ENCODE measurements around the gene MAPK14.
"Not testable (repeated sequence)": the region's sequence is repeated elsewhere in the genome, so short reads cannot be mapped to it uniquely, and the experiment has no call there.

The MAPK14 gene

DNA sequence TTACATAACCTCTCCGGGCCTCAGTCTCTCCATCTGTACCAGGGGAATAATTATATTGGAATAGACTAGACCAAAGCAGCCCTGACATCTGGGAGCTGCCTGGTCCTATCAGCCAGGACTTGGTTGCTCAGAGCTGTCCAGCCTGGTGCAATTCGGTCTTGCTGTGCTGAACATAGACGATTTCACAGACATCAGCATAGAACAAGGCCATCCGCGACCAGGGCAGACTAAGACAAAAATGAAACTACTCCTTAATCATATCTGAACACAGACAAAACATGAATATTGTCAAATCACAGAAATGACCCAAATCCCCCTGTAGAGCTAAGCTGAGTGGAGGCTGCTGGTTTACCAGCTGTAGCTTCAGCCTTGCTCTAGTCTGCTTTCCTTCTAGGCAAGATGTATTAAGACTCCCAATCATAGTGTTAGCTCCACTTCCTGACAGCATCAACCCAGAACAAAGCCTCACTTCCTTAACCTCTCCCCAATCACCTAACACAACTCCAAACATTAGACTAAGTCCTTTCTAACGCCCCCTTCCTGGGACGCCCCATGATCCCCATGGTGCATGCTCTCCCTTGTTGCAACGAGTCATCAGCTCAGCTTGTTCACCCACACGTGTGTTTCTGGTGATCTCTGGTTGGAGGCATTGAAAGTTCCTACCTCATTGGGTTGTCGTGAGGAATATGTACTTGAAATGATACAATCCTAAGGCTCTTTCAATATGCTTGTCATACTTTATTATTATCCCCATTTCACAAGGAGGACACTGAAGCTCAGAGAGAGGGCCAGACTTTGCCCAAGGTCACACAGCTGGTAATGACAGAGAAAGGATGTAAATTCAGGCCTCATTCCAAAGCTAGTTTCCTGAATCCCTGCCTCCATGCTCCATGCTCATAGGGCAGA lies 99.2 kb downstream of the MAPK14 start:
- Histone ChIP-seq H3K4me1 (peaks cover 0 to 28% (median 18%) of the 10 kb centered on the region in 4 donors), H3K36me3 (no peaks in the 10 kb centered on the region), H3K4me3 (no peak overlapping the region), H3K27ac (no peak overlapping the region), H3K9me3 (no peaks in the 10 kb centered on the region), H3K27me3 (peaks cover 0 to 62% of the 10 kb centered on the region in 2 donors)
- peak in 1 of 2 donors; percentile 7 for DNase-seq
- TF ChIP-seq, protein P1, sequence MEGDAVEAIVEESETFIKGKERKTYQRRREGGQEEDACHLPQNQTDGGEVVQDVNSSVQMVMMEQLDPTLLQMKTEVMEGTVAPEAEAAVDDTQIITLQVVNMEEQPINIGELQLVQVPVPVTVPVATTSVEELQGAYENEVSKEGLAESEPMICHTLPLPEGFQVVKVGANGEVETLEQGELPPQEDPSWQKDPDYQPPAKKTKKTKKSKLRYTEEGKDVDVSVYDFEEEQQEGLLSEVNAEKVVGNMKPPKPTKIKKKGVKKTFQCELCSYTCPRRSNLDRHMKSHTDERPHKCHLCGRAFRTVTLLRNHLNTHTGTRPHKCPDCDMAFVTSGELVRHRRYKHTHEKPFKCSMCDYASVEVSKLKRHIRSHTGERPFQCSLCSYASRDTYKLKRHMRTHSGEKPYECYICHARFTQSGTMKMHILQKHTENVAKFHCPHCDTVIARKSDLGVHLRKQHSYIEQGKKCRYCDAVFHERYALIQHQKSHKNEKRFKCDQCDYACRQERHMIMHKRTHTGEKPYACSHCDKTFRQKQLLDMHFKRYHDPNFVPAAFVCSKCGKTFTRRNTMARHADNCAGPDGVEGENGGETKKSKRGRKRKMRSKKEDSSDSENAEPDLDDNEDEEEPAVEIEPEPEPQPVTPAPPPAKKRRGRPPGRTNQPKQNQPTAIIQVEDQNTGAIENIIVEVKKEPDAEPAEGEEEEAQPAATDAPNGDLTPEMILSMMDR (IDR thresholded peaks at IDR 0.05) = no peak
- intact Hi-C loops (cut with DNase I; ENCODE audit: low total_unique reads) = no loop called here

DNA sequence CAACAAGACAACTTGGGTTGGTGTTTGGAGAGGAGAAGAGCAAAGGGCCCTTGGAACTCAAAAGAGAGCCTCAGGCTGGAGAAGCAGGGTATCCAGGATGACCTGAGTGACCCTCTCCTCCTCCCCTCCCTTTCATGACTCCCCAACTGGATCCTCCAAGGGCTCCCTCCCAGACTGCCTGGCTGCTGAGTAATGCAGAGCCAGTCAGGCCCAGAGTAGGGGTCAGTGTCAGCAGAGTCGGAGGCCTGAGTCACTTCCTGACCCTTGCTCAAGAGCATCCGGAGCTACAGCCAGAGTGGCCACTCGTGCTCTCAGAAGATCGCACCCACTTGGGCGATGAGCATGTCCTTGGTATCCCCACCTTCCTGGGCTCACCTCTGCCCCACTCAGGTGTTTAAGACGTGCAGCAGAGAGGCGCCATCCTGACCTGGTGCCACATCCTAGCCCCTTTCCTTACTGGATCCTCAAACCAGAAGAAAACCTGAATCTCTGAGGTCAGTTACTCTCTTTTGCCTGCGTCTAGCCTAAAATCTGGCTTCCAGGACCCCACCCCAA lies 99.9 kb downstream of the MAPK14 start:
- DNase-seq = peak in 1 of 2 donors; percentile 48
- Histone ChIP-seq H3K27me3 (peaks cover 0 to 64% of the 10 kb centered on the region in 2 donors), H3K27ac (no peak overlapping the region), H3K9me3 (no peaks in the 10 kb centered on the region), H3K36me3 (no peaks in the 10 kb centered on the region), H3K4me1 (peaks cover 0 to 31% (median 20%) of the 10 kb centered on the region in 4 donors), H3K4me3 (no peak overlapping the region)
- TF ChIP-seq, protein P1 (IDR thresholded peaks at IDR 0.05) = no peak
- intact Hi-C loops (cut with DNase I; ENCODE audit: low total_unique reads) = no loop called here

DNA sequence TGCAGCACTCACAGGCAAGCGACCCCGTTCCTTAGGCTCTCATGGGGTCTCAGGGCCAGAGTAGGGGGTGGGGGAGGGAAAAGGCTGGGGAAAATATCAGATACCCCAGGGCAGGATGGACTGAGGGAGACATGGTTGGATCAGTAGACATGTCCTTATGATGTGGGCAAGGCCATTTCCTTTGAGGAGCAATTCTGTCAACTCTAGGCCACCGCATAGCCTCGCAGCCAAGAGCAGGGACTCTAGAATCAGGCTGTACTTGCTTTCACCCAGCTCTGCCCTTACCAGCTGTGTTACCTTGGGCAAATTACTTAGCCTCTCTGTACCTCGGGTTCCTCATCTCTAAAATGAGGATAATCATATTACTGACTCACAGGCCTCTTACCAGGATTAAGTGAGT lies 100.5 kb downstream of the MAPK14 start:
- H3K36me3 ChIP-seq = no peaks in the 10 kb centered on the region
- peaks cover 0 to 66% of the 10 kb centered on the region in 2 donors for H3K27me3 ChIP-seq
- intact Hi-C loops (cut with DNase I; ENCODE audit: low total_unique reads) = no loop called here
- no peaks in the 10 kb centered on the region for H3K9me3 ChIP-seq
- TF ChIP-seq, protein P1 (IDR thresholded peaks at IDR 0.05) = no peak
- peaks cover 0 to 33% (median 20%) of the 10 kb centered on the region in 4 donors for H3K4me1 ChIP-seq
- H3K4me3 ChIP-seq = no peak overlapping the region
- DNase-seq = no peak
- no peak overlapping the region for H3K27ac ChIP-seq

DNA sequence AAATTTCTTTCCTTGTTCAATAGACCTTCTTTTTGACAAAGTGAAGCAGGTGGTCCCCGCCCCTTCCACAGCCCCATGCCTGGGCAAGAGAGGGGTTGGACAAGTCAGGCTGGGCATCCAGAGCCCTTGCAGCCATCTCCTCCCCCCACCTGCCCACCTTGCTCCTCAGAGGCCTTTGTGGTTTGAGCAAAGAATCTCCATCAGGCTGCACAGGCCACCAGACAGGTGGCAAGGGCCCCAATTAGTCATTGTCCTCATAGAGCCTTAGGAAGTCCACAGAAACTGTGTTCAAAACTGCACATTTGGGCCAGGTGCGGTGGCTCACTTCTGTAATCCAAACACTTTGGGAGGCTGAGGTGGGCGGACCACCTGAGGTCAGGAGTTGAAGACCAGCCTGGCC lies 101.2 kb downstream of the MAPK14 start:
- Histone ChIP-seq H3K4me3 (no peak overlapping the region), H3K36me3 (no peaks in the 10 kb centered on the region), H3K27me3 (peaks cover 0 to 69% of the 10 kb centered on the region in 2 donors), H3K27ac (no peak overlapping the region), H3K9me3 (no peaks in the 10 kb centered on the region), H3K4me1 (peaks cover 0 to 29% (median 18%) of the 10 kb centered on the region in 4 donors)
- intact Hi-C loops (cut with DNase I; ENCODE audit: low total_unique reads) = no loop called here
- TF ChIP-seq, protein P1 (IDR thresholded peaks at IDR 0.05) = no peak
- peak in 1 of 2 donors; percentile 21 for DNase-seq

DNA sequence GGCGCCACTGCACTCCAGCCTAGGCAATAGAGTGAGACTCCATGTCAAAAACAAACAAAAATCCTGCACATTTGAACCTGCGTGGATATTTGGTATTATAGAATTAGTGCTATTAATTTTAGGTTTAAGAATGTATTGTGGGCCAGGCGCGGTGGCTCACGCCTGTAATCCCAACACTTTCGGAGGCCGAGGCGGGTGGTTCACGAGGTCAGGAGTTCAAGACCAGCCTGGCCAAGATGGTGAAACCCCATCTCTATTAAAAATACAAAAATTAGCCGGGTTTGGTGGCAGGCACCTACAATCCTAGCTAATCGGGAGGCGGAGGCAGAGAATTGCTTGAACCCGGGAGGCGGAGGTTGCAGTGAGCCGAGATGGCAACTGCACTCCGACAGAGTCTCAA lies 101.7 kb downstream of the MAPK14 start:
- H3K9me3 ChIP-seq; intact Hi-C loops (cut with DNase I; ENCODE audit: low total_unique reads); H3K4me3 ChIP-seq; H3K27ac ChIP-seq; H3K36me3 ChIP-seq: not testable (repeated sequence)
- peaks cover 0 to 69% of the 10 kb centered on the region in 2 donors for H3K27me3 ChIP-seq
- H3K4me1 ChIP-seq = peaks cover 0 to 24% (median 16%) of the 10 kb centered on the region in 4 donors
- peak in 1 of 2 donors; percentile 3 for DNase-seq
